GM18507 (cell line): Measurements from ENCODE around the gene SPARCL1.
"Not testable (repeated sequence)": the region's sequence is repeated elsewhere in the genome, so short reads cannot be mapped to it uniquely, and the experiment has no call there.

ENCODE experiments used
- DNase-seq: peaks from one replicate; pipeline ENCODE4 v3.0.0; 2011; ENCODE audit warnings: low read depth; ENCODE audit not compliant: insufficient read length; ENCODE audit errors: extremely low spot score
- FAIRE-seq: peaks from 2 replicates; lab custom pipeline; 2011; peaks lifted over from hg19 to GRCh38; lab: Jason Lieb, UNC

Gene SPARCL1

DNA sequence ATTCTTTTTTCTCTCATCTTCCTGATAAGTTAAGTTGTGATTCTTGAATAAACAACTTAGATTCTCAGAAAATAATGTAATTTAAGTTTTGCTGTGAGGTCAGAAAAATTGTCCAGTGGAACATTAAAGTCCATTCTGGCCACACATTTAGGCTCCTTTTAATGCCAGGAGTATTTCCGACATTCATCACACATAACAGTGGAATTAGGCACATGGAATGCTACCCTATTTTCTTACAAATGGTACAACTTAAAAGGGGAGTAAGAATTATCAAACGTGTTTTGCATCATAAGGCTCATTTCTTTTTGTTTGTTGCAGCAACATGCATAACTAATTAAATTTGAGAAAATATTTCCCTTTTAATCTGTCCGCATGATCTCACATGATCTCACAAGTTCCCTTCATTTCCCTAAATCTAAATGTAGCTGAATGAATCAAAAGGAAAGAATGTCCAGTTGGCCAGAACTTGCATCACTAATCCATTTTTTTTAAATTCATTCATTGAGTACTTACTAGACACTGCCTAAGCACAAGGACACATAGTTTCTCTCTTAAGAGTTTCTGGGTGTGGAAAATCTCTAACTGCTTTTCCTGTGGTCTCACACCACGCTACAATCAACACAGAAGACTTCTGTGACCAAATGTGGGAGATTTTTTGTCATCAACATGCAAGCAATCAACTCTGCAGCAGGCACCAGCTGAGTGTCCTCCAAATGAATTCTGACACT is 22.0 kb downstream of the SPARCL1 start:
- DNase-seq (no peak), FAIRE-seq (no peak)

DNA sequence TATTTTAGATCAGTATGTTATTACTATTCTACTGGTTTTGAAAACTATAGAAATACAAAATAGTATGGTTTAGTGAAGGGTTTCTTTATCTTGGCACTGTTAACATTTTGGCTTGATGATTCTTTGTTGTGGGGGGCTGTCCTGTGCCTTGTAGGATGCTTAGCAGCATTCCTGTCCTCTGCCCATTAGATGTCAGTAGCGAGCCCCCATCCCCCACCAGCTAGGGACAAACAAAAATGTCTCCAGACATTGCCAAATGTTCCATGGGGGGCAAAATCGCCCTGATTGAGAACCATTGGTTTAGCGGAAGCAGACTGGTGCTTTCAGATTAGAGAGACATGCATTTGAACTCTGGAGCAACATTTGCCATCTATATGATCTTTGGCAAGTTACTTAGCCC is 23.3 kb downstream of the SPARCL1 start:
- FAIRE-seq (no peak), DNase-seq (no peak)

DNA sequence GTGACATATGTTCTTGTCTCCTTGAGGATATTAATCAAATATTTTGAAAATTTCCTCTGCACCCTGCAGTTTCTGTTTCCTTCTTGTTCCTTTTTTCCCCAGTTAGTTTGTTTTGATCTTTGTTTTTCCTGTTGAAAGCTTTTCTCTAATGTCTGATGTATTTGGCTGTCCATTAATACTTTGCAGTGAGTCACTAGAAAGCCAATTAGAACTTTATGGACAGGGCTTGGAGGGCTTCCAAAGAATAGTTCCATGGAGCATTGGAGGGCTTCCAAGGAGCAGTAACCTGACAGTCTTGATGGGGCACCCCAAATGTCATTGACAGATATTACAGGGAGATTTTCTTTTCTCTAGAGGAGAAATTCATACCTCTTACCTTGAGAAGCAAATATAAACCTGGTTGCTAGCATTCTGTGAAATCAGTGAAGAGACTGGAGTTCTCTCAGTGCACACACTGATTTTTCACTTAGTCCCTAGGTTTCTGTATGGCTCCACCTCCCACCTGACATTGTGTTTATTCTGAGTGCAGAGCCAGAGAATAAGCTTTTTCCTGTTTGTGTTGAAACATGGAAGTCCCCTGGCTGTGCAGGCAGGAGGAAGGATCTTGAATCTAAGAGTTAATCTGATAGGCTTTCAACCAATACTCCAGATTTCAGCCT is 26.5 kb downstream of the SPARCL1 start:
- DNase-seq = no peak
- no peak for FAIRE-seq

DNA sequence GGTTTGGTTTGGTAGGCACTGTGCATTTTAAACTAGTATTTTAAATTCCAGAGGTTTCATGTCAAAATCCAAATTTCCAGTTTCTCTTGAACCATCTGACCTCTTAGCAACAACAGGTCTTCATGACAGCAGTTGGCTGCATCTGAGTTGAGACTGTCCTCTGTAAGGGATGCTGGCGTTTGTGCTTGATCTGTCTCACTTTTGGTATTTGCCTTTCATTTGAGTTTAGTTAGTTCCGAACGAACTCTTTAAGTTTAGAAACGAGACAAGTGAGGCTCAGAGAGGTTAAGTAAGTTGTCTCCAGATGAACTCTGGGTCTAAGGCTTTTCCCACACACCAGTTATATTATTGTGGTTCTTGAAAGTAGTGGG is 29.1 kb downstream of the SPARCL1 start:
- DNase-seq (no peak), FAIRE-seq (peak; percentile 31)

DNA sequence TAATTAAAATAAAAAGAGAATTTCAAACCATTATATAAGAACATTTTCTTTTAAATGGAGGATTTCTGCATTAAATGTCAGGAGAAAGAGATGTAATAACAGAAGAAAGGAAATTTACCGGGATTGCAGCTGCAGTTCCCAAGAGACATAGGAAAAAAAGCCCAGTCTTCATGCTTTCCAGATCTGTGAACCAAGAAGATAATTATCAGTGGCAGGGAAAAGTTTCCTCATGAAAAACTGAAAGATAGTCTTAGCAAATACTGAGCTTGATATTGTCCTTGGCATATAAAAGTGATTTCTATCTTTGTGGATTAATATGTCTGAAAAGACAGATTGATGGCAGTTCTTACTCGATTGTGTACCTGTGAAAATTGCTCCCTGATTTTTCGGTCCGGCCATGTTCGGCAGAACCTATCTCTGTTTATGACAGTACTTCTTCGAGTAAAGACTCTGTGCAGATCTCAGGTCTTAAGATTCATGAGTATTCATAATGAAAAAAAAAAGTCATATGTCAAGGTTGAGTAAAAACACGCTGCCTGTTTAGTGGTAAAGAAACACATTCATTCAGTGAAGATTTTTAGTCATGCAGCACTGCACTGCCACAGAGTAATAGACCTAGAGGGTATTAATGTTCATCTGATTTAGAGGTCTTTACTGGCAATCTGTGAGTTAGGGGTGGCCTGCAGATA is 29.6 kb downstream of the SPARCL1 start:
- DNase-seq = no peak
- FAIRE-seq = peak; percentile 9

DNA sequence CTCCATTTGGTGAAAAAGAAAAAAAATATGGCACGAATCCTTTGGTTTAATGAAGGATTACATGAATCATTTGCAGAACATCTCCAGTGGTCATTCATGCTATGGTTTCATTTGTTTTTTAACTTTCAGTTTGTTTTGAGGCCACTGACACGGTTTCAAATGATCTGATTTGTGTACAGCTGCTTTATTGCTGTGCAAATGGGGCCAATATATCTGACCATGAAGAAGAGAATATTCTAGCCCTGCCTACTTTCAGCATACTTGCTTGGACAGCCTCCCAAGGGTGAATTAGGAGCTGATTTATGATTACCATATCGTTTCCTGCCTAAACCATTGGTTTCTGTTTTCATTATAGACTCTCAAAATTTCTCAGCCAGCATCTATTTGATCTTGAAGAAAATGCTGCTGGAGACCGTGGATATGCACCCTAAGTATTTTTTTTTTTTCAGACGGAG is 30.7 kb downstream of the SPARCL1 start:
- DNase-seq (no peak), FAIRE-seq (peak; percentile 67)

DNA sequence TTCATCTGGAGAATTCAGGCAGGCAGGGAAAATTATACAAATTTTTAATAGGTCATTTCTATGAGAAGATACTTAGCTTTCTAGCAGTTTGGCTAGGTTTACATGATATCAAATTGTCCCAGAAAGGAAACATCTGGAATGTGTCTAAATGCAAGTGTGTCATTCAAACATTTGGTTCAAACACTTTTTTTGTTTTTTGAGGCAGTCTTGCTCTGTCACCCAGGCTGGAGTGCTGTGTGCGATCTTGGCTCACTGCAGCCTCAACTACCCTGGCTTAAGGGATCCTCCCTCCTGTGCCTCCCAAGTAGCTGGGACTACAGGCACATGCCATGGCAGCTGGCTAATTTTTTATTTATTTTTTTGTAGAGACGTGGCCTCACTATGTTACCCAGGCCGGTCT is 31.6 kb downstream of the SPARCL1 start:
- DNase-seq = no peak
- no peak for FAIRE-seq

DNA sequence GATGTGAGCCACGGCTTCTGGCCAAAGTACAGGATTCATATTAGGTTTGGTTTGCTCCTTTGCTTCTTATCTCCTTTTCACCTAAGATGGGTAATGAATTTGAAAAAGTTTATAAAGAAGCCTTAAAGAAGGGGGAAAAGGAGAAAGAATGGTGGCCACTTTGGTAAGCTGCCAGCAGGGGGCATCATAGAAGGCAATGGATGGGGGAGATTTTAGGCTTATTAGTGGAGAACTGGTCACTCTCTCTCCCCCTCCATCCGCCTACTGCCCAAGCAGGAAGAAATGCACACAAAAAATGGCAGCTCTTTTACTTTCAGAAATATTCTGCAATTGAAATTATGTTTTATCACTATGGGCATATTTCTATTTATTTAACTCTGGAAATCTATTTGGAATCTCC is 32.0 kb downstream of the SPARCL1 start:
- FAIRE-seq (no peak), DNase-seq (no peak)

DNA sequence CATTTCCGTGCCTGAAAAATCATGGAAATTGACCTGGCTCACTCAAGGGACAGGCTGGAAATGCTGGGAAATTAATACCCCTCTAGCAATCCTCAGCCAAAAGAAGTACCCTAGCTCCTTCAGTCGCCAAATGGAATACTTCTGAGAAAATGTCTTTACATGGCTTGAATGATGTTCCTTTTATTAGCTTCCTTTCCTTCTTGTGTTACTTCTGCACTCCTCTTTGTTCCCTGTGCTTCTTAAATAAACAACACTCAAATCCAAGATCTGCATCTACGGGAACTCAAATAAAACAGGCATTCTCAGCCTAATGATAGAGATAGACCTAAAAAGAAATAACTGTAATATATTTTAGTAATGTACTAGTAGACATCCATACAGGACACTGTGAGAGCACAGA is 36.1 kb downstream of the SPARCL1 start:
- no peak for FAIRE-seq
- DNase-seq = no peak

DNA sequence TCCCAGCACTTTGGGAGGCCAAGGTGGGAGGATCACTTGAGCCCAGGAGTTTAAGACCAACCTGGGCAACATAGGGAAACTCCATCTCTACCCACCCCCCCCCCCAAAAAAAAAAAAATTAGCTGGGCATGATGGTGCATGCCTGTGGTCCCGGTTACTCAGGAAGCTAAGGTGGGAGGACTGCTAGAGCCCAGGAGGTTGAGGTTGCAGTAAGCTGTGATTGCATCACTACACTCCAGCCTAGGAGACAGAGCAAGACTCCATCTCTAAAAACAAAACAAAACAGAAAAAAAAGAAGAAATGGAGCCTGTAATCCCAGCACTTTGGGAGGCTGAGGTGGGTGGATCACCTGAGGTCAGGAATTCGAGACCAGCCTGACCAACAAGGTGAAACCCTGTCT is 37.3 kb downstream of the SPARCL1 start:
- not testable (repeated sequence) for DNase-seq, FAIRE-seq

DNA sequence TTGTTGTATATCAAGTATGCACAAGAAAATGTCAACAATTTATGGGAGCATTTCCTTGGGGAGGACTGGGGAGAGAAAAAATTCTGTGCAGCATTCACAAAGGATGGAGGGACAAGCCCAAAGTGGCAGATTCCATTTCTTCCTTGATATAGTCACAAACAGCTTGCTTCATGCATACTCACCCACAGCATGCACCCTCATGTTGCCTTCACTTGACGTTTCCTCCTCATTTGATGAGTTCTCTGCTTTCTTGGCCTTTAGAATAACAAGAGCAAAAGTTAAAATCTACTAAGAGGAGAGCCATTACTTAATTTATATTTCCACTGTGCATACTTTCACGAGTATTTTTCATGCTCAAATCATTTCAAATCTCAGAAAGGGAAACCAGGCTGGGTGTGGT is 37.7 kb downstream of the SPARCL1 start:
- no peak for DNase-seq
- FAIRE-seq = no peak

DNA sequence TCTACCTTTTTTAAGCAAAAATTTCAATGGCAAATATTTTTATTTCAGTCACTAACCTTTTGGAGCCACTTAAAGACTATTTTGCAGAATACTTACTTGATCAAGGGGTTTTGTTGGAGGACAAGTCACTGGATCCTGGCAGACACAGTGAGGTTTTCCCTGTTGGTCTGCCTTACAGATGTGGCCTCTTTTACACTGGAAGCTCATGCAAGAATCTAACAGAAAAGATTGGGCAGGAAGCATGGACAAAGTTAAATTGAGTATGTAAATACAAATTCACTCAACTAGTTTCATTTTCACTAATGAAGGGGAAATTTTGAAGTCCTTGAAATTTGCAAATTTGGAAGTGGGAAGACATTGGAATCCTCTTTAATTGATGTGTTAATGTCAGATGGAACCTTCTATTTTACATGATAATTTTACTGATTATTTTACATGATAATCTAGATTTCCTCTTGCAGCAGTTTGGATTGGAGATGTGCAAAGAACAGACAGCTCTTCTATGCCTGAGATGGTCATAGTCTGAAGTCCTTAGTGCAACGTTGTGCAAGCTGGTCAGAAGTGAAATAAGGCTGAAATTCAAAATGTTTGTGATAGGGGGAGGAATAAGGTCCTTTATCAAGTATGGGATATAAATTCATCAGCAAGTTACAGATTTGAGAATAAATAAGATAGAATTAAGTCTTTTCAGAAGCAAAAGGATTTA is 38.4 kb downstream of the SPARCL1 start:
- FAIRE-seq (no peak), DNase-seq (no peak)

DNA sequence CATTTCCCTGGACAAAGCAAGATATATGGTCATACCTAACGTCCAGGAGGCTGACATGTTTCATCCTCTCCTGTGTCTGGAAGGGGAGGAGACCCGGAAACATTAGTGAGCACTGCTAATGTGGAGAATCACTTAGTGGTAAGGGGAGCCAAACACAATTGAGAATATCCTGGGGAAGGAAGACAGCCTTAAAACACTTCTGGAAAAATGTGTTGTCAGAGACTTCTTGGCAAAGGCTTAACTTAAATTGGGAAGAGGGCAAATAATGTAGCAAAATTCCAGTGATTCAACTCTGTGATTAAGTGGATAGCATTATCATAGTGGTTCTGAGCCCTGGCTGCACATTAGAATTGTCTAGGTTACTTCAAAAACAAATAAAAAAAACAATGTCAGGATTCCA is 39.5 kb downstream of the SPARCL1 start:
- no peak for FAIRE-seq

DNA sequence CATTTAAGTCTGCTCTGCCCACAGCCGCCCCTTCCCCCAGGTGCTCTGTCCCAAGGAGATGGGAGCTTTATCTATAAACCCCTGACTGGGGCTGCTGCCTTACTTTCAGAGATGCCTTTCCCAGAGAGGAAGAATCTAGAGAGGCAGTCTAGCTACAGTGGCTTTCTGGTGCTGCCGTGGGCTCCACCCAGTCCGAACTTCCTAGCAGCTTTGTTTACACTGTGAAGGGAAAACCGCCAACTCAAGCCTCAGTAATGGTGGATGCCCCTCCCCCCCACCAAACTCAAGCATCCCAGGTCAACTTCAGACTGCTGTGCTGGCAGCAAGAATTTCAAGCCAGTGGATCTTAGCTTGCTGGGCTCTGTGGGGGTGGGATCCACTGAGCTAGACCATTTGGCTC is 40.5 kb downstream of the SPARCL1 start:
- DNase-seq, FAIRE-seq: not testable (repeated sequence)

More for the DNA sequence above, 39.5 kb downstream of the SPARCL1 start:
- no peak for DNase-seq

DNA sequence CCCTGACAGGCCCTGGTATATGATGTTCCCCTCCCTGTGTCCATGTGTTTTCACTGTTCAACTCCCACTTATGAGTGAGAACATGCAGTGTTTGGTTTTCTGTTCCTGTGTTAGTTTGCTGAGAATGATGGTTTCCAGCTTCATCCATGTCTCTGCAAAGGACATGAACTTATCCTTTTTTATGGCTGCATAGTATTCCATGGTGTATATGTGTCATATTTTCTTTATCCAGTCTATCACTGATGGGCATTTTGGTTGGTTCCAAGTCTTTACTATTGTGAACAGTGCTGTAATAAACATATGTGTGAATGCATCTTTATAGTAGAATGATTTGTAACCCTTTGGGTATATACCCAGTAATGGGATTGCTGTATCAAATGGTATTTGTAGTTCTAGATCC is 45.9 kb downstream of the SPARCL1 start:
- FAIRE-seq, DNase-seq: not testable (repeated sequence)

DNA sequence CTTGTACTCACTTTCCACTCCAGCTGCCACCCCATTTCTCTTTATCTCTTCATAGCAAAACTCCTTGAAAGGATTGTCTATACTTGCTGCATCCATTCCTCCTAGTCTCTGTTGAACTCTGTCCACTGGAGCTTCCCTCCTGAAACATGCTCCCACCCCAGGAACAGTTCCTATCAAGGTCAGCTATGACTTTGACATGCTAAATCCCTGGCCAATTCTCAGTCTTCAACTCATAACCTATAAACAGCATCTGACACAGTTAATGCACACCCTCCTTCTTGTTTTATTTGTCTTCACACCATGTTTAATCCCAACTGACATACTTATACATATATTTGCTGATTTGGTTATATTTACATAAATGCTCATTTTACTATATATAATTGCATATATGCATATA is 47.8 kb downstream of the SPARCL1 start:
- FAIRE-seq (no peak), DNase-seq (no peak)

DNA sequence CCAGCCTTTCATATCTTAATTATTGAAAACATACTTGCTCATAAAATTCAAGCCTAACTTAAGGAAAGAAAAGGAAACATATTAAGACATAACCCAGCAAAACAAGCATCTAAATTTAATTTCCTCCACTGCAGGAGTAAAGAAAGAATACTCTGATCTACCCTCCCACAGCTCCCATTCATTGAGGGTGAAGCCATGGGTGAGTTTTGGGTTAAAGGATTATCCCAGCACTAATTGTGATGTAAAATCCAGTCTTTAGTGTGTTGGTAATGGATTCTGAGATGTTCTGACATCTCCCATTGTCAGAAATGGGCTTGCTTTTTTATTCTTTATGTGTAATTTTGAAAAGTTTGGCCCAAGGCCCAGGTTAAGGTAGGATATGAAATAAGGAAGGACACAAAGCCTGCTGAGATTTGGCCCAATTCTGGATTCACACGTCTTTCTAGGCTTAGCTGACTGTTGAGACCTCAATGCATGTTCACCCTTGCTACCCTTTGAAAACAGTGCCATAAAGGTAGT is 50.4 kb downstream of the SPARCL1 start:
- no peak for FAIRE-seq

DNA sequence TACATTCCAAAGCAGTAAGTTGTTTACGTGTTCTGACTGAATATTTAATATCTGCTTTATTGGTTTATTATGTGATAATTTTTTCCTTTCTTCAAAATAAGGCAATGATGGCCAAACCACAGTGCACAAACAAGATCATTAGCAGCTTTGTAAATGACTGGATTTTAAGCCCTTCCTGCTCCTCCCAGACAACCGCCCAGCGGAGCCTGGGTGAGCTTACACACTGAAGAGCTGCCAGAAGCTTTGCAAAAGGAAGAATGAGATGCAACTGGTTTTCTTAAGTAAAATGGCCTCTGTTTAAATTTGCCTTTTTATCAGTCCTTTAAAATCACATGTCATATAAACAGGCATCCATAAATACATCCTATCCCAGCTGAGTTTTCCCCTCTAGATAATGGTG is 52.2 kb downstream of the SPARCL1 start:
- FAIRE-seq = no peak
- no peak for DNase-seq

More for the DNA sequence above, 50.4 kb downstream of the SPARCL1 start:
- DNase-seq = no peak

DNA sequence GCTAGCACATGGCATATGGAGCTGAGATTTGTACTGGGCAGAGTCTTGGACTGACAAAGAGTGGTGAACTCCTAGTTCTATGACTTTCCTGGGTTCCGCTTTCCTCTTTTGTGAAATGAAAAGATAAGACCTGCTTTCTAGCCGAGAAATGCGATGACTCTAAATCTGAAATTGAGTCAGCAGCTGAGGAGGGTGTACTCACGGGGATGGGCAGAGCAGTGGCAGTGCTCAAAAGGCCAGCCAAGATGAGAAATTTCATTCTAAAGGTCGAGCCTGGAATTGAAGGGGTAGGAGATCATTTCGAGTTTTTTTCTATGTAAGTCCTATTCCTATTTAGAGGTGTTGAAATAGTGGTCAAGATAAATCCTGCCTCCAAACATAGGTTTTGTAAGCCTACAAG is 59.8 kb downstream of the SPARCL1 start:
- DNase-seq (no peak), FAIRE-seq (no peak)
